HG02973 (cell line): ENCODE results near the gene TAPBPL.
A peak's percentile ranks its signal among the peaks of the same experiment; 100 is the strongest.
"Not testable (repeated sequence)": the region's sequence is repeated elsewhere in the genome, so short reads cannot be mapped to it uniquely, and the experiment has no call there.

ENCODE experiments used
- ATAC-seq: cut with Tn5 transposase; IDR thresholded peaks from one replicate; pipeline ENCODE4 v1.9.1; 2021; ENCODE audit warnings: moderate library complexity; ENCODE audit not compliant: unreplicated experiment

The TAPBPL gene

DNA sequence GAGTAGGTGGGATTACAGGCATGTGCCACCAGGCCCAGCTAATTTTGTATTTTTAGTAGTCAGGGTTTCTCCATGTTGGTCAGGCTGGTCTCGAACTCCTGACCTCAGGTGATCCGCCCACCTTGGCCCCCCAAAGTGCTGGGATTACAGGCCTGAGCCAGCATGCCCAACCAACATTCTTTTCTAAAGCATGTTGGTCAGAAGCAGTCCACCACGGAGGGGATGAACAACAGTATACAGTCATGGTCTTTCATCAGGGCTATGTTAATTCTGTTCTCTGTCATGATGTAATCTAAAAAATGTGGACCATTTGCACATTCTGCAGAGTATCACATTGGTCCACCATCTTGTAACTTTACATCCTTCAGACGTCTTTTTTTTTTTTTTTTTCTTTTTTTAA is 37.6 kb downstream of the TAPBPL start:
- ATAC-seq = no peak

DNA sequence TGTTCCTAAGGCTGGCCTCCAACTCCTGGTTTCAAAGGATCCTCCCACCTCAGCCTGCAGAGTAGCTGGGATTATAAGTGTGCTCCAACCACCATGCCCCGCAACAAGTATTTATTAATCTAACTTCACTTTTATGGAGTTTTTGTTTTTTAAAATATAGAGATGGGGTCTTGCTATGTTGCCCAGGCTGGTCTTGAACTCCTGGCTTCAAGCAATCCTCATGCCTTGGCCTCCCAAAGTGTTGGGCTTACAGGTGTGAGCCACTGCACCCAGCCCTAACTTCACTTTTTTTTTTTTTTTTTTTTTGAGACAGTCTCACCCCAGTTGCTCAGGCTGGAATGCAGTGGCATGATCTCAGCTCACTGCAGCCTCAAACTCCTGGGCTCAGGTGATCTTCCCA is 38.8 kb downstream of the TAPBPL start:
- not testable (repeated sequence) for ATAC-seq

DNA sequence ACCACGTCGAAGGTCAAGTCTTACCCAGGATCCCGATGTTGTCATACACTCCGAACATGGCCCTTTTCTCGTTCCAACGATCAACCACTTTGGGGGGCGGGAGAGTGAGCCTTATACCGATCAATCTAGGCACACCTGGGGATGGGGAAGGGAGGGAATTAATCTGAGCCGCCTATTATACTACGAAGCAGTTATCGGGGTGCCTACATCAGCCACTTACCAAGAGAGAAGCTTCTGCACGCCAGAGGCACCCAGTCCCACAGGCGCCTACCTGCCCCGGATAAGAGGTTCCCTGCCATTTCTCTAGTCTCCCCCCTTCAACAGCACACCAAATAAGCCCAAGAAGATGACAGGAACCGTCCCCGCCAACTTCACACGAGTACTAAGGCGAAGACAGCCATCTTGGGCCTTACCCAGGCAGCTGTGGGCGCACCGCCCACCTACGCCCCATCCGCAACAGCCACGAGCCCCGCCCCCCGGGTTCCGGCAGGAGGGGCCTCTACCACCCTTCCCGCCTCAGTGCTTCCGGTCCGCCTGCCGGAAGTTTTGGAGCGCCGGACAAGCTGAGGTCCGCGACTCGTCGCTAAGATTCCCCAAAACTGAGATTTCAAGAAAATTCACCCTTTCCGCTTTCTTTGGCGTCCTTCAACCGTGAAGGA is 41.1 kb downstream of the TAPBPL start, which contains the start of gene MRPL51:
MRPL51 (minus strand) TSS at position 425 of the 659 bp plus-strand sequence; CDS start at position 299, 126 bp downstream.
- peak; percentile 52 for ATAC-seq

DNA sequence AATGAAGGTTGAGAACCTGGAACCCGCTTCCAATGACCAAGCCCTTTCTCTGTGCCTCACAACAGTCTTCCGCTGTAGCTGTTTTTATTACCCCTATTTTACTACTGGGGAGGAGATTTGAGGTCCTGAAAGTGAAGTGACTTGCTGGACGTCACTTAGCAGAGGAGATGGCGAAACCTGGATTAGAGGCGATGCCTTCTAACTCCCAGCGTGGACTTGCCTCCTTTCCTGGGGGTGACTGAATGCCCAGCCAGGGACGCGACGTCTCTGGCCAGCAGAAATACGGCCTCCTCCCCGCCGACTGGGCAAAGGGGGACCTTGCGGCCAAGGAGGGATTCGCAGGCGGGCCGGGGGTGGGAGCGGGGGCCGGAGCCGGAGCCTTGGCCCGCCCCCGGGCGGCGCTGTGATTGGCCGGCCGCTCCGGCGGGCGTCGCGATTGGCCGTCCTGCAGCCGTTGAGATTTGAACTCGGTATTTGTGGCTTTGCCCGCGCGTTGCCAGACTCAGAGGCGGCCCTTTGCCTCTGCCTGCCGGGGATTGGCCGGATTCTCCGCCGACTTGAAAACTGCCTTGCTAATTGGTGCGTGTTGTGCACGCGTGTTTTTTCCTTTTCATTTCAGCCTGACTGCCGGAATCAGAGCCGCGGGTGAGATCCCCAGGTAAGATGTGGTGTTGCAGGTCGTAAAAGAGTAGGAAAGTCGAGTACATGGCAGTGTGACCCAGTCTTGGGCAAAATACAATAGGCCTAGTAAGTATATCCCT is 41.8 kb downstream of the TAPBPL start, which contains the start of gene NCAPD2:
NCAPD2 (plus strand) TSS at position 606 of the 761 bp plus-strand sequence. CDS start 997 bp downstream, outside the sequence.
- ATAC-seq = peak; percentile 76

DNA sequence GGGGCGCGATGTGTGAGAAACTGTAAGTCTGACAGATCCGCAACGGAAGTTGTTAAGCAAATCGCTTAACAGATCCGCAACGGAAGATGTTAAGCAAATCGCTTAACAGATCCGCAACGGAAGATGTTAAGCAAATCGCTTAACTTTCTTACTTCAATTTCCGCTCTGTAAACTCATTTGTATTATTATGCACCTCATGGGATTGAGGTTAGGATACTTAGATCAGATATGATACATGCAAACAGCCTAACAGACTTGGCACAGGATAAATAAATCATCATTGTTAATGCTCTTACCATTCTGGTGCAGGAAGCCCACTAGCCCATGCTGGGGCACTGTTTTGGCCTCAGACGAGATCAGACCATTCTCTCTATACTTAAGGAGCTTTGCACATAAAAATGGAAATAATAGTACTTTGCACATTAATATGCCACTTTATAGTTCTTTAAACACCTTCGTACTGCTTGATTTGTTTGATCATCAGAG is 42.5 kb downstream of the TAPBPL start:
- ATAC-seq = peak; percentile 23

DNA sequence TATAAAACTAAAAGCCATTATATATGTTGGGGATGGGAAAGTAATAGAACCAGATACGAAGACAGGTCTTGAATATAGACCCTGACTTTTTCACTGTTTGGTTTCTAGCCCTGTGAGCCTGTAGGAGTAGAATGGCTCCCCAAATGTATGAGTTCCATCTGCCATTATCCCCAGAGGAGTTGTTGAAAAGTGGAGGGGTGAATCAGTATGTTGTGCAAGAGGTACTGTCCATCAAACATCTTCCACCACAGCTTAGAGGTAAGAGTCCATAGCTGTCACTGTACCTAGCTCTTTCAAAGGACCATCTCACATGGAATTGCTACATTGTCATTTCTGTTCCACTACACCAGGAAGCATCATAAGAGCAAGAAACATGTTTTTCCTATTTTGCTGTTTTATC is 43.1 kb downstream of the TAPBPL start:
- no peak for ATAC-seq

DNA sequence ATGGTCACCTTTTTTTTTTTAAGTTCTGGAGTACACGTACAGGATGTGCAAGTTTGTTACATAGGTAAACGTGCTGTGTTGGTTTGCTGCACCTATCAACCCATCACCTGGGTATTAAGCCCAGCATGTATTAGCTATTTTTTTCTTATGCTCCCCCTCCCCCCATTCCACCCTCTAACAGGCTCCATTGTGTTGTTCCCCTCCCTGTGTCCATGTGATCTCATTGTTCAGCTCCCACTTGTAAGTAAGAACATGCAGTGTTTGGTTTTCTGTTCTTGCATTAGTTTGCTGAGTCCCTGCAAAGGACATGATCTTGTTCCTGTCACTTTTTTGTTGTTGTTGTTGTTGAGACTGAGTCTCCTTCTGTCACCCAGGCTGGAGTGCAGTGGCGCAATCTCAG is 45.4 kb downstream of the TAPBPL start:
- ATAC-seq = not testable (repeated sequence)

DNA sequence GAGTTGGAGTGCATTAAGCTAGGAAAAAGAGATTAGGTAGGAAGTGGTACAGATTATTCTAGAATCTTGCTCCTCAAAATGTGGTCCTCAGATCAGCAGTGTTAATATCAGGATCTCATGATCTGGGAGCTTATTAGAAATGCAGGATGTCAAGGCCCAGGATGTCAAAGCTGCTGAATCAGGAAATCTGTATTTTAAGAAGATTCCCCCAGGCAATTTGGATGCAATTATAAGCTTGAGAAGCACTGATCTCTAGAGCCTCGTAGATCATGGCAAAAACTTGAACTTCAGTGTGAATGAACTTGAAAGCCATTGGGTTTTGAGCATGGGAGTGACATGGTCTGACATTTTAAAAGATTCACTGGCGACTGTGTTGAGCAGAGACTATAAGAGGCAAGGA is 48.6 kb downstream of the TAPBPL start:
- ATAC-seq = no peak

DNA sequence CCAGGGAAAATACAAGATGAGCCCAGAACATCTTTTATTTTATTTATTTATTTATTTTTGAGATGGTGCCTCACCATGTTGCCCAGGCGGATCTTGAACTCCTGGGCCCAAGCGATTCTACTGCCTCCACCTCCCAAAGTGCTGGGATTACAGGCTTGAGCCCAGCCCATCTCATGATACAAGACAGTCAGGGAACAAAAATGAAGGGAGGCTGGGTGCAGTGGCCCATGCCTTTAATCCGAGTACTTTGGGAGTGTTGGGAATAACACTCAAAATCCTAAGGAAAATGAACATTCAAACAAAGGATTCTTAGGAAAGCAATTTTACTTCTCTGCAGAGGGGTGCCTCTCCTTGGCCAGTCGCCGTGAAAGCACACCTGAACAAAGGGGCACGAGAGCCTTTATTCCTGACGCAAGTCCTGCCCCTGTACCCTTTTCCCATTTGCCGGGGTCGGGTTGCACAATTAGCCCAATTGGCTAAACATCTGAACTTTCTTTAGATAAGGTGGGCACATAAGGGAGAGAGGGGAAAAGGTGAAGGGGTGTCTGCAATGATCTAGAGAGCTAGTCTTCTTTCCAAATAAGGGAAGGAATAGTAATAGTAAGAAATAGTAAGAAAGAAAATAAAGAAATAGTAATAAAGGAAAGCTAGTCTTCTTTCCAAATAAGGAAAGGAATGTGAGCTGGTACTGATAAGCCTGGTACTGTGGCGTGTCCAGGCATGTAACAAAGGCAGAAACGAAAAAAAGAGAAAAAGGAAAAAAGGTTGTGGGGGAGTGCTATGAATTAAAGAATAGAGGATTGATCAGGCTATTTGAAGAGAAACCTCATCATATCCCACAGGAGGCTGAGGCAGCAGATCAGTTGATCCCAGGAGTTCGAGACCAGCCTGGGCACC is 55.5 kb downstream of the TAPBPL start:
- ATAC-seq = no peak

DNA sequence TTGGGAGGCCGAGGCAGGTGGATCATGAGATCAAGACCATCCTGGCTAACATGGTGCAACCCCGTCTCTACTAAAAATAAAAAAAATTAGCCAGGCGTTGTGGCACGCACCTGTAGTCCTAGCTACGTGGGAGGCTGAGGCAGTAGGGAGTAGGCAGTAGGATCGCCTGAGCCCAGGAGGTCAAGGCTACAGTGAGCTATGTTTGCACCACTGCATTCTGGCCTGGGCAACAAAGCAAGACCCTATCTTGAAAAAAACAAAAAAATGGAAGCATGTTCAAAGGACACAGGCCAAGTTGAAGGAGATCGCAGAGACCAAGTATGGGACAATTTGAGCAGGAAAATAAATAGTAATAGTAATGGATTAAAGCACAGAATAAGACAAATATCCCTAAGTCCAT is 56.2 kb downstream of the TAPBPL start:
- no peak for ATAC-seq
